ENCODE results near the gene C8B.

Gene C8B

DNA sequence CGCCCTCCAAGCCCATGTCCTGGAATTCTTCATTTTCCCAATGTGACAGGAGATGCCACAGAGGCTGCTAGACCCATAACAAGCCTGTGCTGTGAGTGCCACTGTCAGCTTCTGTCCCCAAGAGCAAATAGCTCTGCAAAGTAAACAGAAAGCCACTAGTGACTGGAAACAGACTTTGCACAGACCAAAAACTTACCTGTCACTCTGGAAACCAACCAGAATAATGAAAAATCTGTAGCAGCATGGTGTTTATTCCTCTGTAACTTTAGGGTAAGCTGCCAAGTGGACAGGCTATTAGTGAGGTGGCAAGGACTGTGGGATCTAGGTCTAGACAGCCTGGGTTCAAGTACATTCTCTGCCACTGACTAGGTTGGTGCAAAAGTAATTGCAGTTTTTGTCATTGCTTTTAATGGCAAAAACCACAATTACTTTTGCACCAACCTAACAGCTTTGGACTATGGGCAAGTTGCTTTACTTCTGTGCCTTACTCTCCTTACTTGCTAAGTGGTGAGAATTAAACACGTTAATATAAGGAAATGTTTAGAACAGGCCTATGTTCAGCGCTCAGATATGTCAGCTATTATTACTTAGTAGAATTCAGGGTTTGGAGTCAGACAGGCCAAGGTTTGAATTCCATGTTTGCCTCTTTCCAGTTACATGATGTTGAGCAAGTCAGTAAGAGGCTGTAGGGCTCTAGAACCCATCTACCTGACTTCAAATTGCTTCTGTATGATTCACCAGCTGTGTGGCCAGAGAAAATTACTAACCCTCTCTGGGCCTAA lies at the start of gene C8B:
C8B (minus strand) TSS at position 100 of the 782 bp plus-strand sequence; CDS start at position 33, 67 bp downstream.
- no peak for DNase-seq

- DNase-seq = no peak
Measured at GRCh38 chr1:57015071-57015470, 49.3 kb upstream of the C8B start.

DNA sequence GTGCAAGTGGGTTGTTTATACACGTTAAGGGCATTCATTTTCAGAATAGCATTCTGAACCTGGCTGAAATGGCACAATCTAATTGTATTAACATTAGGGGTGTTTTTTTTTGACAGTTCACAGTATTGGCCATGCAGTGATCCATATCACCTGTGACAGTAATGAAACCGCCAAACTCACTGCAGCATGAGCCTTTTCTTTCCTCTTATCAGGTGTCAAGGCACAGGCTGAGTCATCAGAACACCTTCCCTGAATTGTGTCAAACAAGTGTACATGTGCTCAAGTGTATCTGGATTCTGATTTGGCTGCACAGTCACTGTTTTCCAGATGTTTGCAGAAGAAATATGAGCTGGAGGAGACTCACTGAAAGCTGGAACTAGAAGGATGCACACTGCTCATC lies 47.7 kb upstream of the C8B start:
- no peak for DNase-seq

GRCh38 chr1:57012315-57012714 lies 46.5 kb upstream of the C8B start:
- no peak for DNase-seq

DNA sequence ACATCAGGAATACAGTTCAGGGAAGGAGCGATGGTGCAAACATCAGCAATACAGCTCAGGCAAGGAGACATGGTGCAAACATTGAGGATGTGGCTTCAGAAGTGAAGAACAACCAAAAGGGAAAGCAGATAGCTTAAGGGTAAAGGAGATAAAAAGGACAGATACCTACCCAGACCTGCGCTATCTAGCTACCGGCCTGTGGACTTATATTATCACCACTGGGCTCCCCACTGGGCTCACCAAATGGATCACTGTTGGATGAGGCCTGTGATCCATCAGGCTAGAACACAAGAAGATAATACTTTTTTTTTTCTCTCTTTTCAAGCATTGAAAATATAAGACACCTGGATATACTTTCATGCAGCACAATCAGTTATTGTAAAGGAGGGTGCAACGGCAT lies 44.7 kb upstream of the C8B start:
- no peak for DNase-seq

DNA sequence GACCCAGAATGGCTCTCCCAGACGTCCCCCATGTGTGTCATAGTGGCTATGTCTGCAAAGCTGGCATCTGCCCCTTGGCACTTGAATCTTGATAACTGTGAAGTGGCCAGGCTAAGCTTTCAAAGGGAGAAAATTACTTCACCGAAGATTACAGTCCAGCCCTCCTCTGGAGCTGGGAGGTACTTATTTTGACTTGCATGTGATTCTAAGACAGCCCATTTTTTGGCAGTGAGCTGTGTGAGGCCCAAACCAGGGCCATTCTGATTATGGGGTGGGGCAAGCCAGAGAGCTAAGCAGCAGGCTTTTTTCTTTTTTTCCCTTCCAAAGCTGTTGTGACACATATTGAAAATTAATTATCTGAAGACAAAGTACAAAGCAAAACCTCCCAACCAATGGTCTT lies 42.1 kb upstream of the C8B start:
- DNase-seq = no peak

DNA sequence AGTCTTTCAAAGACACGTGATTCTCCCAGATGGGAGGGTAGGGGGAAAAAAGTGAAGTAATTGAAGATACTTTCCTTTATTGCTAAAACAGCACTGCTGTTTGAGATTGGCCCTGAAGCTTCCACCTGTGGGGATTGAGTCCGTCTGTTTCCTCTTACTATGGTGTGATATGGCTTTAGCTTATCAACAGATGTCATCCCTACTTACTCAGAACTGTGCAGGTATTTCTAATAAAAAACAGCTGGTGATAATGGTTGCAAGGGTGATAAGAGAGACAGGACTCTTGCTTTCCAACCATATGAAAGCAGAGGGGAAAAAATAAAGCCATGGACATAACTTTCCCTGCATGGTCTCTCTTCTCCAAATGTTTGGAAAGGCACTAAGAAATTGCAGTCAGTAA lies 41.7 kb upstream of the C8B start:
- no peak for DNase-seq

DNA sequence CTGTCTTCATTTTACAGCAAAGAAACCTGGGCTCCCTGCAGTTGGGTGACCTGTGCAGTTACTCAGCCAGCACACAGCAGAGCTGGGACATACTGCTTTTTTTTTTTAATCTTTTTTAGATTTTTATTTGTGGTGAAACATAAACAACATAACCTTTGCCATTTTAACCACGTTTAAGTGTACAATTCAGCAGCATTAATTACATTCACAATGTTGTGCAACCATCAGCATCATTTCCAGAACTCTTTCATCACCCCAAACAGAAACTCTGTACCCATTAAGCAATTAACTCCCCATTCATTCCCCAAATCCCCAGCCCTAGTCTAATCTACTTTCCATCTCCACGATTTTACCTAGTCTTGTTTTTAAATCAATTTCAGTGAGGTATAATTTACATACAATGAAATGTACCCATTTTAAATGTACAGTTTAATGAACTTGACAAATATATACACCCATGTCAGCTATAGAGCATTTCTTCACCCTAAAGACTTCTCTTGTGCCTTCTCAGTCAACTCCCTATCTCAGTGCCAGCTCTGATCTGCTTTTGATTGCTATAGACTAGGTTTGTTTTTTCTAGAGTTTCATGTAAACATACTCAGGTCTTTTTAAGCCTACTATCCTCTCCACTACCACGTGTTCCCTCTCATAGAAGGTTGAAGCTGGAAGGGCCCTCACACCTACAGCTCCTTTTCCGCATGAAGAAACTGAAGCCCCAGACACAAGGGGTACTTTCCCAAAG lies 37.8 kb upstream of the C8B start:
- DNase-seq = no peak

GRCh38 chr1:56995414-56996100 lies 29.7 kb upstream of the C8B start:
- DNase-seq = no peak

DNA sequence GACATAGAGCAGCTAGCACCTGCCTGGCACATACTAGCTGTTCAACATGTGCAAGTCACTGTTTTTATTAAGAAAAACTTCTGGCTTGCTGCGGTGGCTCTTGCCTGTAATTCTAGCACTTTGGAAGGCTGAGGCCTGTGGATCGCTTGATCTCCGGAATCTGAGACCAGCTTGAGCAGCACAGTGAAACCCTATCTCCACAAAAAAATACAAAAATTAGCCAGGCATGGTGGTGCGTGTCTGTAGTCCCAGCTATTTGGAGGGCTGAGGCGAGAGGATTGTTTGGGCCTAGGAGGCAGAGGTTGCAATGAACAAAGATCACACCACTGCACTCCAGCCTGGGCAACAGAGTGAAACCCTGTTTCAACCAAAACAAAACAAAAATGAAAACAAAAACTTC lies 27.7 kb upstream of the C8B start:
- DNase-seq = no peak

- no peak for DNase-seq
Measured at GRCh38 chr1:56992318-56993125, 26.7 kb upstream of the C8B start.

- no peak for DNase-seq
Measured at GRCh38 chr1:56991576-56991975, 25.8 kb upstream of the C8B start.

- no peak for DNase-seq
Measured at GRCh38 chr1:56986397-56986796, 20.6 kb upstream of the C8B start.

- DNase-seq = no peak
Measured at GRCh38 chr1:56985857-56986256, 20.0 kb upstream of the C8B start.

DNA sequence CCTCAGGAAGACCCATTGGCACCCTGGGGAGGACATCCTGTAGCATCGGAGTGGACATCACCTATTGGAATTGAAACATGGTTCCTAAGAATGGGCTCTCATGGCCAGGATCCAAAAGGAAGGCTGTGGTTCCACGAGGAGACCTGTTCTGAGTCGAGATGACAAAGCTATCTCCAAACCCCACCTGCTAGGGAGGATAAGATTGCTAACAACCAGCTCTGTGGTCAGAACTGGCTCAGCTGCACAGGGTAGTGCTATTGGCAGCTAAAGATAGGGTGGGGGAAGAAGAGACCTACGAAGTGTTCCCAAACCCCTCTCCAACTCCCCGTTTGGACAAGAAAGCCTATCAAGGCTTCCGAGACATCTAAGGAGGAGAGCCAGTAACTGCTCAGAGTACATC lies 17.7 kb upstream of the C8B start:
- DNase-seq = no peak

GRCh38 chr1:56979986-56980755 lies 14.4 kb upstream of the C8B start:
- no peak for DNase-seq

- no peak for DNase-seq
Measured at GRCh38 chr1:56978819-56979218, 13.0 kb upstream of the C8B start.

- DNase-seq = no peak
Measured at GRCh38 chr1:56977910-56978309, 12.1 kb upstream of the C8B start.

DNA sequence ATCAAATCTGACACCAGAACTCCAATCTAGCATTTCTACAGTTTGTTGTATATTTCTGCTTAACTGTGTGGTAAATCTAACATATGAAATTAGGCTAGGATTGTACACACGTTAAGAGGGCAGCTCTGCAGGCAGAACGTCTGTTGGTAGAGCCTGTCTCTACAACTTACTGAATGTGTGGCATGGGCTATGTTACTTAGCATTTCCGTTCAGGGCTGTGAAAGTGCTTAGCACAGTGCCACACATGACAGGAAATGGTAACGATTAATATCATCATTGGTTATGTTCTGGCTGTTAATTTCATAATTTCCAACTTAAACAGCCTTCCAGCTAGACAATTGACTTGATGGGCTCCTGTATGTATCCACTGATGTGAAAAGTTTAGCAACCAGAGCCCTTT lies 9.6 kb upstream of the C8B start:
- no peak for DNase-seq

DNA sequence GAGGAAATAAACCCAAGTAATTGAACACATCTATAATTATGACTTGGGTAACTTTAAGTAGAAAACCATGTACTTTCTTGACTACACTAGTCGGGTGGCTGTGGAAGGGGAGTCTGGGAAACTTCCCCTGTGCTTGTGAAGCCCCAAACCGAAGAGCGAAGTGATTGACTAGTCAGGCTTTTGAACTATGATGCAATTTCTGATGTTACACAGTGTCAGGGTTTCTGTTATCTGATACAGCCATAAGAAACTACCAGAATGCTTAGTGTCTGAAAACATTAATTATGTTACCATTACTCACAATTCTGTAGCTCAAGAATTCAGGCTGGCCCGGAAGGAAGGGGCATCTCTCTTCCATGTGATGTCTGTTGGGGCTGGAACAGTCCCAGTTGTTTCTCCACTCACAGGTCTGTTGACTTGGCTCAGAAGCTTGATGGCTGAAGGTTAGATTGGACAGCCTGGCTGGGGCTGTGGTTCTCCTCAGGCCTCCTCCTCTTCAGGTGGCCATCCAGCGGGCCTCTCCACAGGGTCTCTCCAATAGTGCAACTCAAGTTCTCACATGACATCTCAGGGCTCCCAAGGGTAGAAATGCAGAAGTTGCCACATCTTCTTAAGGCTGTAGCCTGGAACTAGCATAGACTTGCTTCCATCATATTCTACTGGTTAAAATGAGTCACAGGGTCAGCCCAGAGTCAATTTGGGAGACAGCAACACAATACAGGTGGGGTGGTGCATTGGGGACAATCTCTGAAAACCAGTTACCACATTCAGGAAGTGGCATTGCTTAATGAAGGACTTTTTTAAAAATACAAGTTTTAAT lies 8.3 kb upstream of the C8B start:
- no peak for DNase-seq

DNA sequence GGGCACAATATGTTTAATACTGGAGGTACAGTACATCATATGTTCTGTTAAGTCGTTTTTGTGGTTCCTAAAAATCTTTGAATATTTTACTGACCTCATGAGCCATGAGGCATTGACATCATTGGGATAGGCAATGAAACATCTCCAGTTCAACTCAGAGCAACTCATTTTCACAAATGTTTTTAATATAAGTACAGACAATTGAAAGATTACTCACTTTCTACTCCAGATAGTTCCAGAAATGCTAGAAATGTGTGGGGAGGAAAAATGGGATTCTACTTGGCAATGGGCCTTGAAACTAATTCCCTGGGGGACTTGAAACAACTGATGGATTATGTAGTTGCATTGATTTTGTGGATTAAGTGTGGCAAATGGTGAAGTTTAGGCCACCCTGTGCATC lies 7.2 kb upstream of the C8B start:
- DNase-seq = no peak
